GM21825 (cell line): ENCODE measurements around the gene LOXL3.
"Not testable (repeated sequence)": the region's sequence is repeated elsewhere in the genome, so short reads cannot be mapped to it uniquely, and the experiment has no call there.

Experiments
- ATAC-seq: cut with Tn5 transposase; IDR thresholded peaks from one replicate; pipeline ENCODE4 v1.9.1; 2021; ENCODE audit warnings: mild to moderate bottlenecking, moderate library complexity; ENCODE audit not compliant: unreplicated experiment

The LOXL3 gene

DNA sequence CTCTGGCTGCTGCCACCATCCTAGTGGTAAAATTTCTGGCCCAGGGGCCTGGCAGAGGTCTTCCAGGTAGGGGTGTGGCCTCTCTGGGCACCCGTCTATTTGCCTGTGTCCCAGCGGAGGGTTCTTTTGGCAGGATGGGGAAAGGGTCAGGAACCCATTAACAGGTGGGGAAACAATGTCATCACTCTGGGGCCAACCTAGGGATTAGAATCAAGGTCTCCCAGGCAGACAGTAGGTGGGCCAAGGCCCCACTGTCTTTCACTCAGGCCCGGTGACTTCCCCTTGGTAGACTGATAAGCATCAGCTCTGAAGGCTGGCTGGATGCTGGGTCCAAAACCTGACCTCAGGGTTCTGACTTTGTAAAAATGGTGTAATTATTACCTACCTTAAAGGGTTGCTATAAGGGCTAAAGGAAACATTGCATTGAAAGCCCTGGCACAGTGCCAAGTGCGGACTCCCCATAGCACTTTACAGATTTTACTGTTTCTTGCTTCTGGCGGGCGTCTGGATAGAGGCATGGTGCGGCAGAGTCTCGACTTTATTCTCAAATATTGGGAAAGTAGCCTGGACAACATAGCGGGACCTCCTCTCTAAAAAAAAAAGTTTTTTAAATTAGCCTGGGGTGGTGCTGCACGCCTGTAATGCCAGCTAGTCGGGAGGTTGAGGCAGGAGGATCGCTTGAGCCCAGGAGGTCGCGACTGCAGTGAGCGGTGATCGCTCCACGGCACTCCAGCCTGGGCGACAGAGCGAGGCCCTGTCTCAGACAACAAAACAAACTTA is 56.6 kb downstream of the LOXL3 start:
- ATAC-seq: no peak

DNA sequence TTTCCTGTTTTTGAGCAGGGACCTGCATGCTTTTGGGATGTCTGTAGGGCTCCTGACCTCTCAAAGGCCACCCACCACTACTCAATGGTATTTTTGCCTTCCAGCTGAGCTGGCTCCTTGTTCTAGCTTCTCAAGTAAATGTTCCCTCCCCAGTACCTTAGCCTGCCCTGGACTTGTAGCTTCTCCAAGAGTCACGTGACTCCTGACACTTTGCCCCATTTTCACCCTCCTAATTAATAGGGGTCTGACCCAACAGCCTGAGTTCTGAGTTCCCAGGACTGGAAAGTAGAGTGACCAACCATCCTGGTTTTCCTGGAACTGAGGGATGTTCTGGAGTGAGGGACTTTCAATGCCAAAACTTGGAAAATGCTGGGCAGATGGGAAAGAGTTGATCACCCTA is 58.3 kb downstream of the LOXL3 start:
- ATAC-seq: no peak

DNA sequence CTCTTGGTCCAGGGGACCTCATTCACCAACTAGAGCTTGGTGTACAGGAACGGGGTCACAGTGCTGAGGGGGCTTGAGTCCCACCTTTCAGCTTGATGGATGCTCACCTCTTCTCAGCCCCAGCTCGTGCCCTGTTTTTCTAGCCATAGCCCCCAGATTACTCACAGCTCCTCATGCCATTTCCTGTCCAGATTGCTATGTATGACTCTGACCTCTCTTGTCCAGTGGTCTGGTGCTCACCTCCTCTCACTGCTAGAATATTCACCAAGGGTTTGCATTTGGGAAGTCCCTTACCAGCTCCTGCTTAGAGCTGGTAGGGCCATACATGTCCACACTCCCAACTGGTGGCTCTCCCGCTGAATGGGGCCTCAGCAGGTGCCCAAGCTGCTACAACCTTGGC is 60.2 kb downstream of the LOXL3 start:
- ATAC-seq: no peak

DNA sequence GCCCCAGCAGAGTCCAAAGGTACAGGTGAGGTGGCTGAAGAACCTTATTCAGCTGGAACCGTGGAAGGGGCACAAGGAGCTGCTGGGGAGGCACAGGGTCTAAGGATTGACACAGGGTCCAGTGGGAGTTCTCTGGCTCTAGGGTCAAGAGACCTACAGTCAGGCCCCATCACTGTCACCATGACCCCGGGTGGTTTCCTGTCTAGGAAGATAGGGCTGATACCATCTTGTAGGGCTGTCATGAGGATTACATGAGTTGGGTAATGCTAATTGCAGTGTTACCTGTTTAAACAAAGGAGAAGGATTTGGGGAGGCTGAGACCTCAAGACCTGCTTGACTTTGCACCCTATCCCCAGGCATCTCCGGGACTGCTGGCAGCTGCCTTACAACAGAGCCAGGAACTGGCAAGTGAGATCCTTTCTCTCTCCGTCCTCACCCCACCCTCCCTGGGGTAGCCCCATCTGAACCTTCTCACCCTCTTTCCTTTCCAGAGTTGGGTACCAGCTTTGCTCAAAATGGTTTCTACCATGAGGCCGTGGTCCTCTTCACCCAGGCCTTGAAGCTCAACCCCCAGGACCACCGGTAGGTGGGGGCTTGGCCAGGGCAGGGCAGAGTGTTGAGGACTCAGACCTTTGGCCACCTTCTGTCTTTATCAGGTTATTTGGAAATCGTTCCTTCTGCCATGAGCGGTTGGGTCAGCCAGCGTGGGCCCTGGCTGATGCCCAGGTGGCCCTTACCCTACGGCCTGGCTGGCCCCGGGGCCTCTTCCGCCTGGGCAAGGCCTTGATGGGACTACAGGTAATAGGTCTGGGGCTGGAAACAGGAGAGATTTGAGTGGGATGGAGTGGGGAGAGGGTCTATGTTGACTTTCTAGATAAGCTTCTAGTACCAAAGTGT is 61.8 kb downstream of the LOXL3 start:
- ATAC-seq: no peak

DNA sequence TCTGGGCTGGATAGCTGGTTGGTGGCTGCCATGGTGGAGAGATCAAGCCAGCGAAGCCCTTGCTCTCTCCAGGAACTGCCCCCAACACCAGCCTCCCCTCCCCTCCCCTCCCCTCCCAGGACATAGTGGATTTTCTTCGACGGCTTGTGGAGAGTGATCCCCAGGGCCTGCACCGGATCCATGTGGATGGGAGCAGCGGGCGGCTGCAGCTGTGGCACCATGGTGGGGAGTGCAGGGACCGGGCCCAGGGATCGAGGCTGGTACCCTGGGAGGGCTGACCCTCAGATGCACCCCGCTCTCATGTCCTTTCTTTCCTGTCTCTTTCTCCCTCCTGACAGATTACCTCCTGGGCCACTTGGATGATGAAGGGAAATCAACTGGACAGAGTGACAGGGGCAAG is 63.8 kb downstream of the LOXL3 start:
- no peak for ATAC-seq

DNA sequence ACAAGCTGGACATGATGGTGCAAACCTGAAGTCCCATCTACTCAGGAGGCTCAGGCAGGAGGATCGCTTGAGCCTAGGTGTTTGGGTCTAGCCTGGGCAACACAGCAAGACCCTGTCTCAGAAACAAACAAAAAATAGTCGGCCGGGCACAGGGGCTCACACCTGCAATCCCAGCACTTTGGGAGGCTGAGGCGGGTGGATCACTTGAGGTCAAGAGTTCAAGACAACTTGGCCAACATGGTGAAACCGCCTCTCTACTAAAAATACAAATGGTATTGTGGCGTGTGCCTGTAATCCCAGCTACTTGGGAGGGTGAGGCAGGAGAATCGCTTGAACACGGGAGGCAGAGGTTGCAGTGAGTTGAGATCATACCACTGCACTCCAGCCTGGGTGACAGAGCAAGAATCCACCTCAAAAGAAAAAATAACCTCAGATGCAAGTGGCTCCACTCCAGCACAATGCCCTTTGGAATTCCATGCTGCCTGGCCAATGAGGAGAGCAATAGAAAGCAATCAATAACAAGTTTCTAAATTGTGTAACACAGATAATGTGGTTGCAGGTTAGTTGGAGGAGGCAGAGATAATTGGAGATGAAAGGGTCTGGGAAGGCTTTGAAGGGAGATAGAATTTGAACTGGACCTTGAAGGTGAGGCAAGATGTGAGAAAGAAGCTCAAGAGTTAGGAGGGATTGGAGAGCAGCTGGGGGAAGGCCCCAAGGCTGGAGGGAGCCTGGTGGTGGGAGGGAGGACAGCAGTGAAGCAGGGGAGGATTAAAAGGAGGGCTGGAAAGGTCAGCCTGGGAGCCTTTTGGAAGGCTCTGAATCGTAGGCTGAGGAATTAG is 64.9 kb downstream of the LOXL3 start:
- no peak for ATAC-seq

DNA sequence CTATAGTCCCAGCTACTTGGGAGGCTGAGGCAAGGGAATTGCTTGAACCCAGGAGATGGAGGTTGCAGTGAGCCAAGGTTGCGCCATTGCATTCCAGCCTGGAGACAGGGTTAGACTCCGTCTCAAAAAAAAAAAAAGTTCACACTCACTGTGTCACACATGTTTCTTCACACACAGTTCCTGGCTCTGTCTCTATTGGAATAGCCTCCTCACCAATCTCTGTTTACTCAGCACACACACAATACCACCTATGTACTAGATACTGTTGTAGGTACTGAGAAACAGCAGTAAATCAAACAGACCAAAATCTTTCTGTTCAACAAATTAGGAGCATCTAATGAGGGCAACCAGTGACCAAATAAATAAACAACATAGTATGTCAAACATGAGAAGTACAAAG is 67.6 kb downstream of the LOXL3 start:
- no peak for ATAC-seq

DNA sequence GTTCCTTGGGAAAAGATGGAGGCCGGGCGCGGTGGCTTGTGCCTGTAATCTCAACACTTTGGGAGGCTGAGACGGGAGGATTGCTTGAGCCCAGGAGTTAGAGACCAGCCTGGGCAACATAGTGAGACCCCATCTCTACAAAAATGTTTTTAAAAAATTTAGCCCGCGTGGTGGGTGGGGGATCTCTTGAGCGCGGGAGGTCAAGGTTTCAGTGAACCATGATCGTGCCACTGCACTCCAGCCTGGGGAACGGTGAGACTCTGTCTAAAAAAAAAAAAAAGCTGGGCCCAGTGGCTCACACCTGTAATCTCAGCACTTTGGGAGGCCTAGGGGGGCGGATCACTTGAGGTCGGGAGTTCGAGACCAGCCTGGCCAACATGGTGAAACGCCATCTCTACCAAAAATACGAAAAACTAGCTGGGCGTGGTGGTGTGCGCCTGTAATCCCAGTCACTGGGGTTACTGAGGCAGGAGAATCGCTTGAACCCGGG is 70.0 kb downstream of the LOXL3 start:
- not testable (repeated sequence) for ATAC-seq

DNA sequence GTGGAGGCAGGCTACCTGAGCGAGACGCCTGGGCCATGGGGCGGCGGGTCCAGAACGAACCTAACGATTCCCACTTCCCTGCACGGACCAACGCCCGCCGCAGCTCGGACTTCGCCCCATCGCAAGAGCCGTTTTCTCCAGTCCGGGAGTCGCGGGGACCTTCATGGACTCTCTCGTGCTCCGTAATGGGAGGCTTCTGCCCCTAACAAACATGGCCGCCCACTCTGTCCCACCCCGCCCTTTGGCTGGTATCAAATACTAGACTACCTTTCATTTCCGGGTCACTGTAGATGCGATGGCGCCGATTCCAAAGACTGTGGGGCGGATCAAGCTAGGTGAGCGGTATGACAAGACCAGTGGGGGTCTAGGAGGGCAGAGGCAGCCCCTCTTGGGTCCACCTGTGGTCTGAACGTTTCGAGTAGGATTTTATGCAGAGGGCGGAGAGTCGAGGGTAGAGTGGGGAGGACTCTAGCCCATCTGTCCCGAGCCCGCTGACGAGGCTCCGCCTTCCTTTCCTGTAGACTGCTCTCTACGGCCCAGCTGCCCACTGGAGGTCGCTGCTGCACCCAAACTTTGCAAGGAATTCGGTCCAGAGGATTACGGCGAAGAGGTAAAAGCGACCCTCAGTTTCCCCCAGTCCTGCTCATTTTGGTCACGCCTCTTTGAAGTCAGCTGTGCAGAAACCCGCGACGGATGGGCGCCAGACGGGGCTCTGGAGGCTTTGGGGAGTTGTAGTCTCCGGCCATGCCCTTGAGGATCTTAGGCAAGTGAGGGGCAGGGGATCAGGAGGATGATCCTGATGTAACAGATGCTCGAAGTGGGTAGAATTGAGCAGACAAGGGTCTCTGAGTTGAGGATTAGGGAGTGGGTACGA is 70.7 kb downstream of the LOXL3 start, which contains the start of the genes CCDC142 and TTC31:
TSS of gene CCDC142 (minus strand) at position 198 of the 874 bp plus-strand sequence. CDS start at position 37, 161 bp downstream.
TSS of gene TTC31 (plus strand) at position 281 of the 874 bp plus-strand sequence. CDS start at position 296, 15 bp downstream.
- ATAC-seq: peak; percentile 87
